HG03575 (cell line): ENCODE measurements around the gene SHROOM4.

ENCODE experiments used
- ATAC-seq: cut with Tn5 transposase; IDR thresholded peaks from one replicate; pipeline ENCODE4 v1.9.1; 2021; ENCODE audit not compliant: unreplicated experiment, insufficient number of reproducible peaks, low FRiP score; ENCODE audit errors: extremely low read depth

Gene SHROOM4

DNA sequence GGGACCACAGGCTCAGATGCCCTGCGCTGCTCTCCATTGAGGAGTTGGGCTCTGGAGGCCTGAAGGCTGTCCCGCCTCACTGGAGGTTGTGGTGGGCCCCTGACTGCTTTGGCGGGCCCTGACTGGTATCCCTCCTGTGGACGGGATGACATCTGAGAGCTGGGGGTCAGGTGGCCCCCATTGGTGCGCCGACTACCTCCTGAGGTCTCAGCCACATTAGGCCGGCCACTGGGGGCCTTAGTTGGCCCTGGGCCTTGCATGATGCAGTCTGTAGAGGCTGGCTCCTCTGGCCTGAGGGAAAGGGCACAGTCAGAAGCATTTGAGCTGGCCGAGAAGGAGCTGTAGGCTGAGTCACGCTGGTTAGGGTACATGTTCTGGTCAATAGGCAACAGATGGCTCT, 178.8 kb downstream of the SHROOM4 start:
- no peak for ATAC-seq

DNA sequence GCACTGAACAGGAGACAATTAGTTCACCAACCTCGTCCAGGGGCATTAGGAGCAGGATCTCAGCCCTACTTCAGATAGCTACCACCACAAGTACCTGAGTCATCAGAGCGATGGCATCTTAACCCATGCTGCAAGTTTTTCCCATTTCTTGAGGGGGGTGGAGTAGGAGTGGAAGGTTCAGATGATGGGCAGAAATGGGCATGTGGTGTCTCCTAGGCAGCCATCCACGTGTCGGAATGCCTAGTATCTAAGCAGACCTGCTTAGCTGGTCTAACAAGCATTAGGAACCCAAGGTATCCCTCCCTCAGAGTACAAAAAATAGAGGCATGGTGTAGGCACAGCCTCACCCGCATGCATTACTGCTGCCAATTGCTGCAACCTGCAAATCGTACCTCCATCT, 184.2 kb downstream of the SHROOM4 start:
- no peak for ATAC-seq

DNA sequence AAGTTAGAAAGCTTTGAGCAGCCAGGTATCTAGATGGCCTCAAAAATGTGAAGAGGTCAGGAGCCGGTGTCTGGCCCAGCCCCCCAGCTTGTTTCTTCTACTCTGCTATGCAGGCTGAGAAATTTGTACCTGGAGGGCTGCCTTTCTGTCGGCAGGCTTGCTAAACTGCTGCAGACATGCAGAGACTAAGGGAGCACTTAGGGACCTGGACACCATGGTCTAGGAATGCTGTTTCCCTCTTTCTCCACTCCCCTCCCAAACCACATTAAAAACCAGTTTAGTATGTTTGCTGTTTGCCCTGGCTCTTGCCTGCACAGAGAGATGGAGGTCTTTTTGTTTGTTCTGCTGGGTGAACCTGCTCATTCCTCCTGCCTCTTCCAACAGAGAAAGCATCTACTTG, 186.3 kb downstream of the SHROOM4 start:
- no peak for ATAC-seq

DNA sequence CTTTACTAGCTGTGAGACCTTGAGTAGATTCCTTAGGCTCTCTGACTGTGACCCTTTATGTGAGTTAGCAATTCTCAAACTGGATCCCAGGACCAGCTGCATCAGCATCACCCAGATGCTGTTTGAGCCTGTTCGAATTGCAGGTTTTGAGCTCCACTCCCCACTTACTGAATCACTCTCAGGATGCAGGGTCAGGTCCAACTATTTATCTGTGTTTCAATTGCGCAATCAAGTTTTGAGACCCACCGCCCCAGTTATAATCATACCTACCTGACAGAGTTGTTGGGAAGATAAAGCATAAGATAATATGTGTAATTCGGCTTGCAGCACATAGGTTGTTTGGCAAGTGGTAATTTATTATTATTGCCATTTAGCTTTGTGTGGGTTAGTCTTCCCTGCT, 187.6 kb downstream of the SHROOM4 start:
- ATAC-seq: no peak

DNA sequence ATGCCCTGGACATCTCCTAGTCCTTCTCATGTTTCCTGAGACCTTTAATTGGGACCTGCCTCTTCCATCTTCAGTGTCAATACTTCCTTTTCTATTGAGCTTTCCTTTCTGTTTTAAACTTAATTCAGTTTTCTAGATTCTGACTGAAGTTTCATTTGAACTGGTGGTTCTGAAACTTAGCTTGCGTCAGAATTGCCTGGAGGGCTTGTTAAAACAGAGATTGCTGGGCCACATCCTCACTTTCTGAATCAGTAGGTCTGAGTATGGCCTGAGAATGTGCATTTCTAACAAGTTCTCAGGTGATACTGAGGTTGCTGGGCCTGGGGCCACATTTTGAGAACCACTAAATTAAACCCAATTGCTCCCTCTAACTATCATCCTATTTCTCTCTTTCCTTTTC, 191.2 kb downstream of the SHROOM4 start:
- no peak for ATAC-seq

DNA sequence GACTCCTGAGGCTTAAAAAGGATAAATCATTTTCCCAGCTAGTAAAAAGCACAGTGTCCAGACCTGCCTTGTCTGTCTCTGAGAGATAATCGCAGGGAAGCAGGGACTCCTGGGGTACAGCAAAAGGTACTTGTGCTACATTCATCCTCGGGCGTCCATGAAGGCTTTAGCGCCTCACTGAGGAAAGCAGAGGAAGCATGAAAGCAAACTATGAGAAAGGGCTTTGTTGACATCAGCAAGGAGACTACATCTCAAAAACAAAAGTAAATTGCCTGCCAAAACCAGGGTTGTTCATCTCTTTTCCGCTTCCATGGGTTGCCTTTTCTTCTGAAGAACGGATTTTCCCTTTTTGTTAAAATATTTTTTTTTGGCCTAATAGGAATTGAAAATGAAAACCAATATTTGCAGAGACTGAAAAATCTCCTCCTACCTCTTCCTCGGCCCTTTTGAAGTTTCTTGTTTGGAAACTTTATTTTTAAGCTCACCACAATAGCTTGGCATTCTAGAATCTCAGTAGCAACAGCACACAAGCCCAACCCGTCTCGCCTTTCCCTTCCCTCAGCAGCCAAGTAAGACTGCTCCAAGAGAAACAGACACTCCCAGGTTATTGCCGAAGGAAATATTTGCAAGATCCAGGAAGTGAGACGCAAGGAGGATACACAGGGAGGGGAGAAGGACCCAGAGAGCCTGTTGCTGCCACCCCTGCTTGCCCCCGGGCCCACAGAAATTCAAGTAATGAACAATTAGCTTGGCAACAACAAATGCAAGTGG, 195.0 kb downstream of the SHROOM4 start:
- ATAC-seq: no peak

DNA sequence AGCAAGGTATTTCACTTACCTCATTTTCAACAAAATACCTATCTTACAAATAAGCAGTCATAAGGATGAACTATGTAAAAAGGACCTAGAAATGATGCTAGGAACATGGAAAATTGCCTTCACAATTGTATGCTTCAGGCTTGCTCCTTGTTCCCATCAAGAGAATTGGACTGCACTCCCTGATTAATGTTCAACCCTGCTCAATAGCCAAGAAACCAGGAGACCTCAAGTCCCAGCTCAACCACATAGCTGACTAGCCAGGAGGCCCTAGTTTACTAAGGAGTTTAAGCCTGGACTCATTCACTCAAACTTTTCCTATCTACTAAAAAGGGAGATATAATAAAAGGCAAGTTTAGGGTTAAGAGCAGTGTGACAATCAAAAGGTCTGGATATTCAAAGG, 196.8 kb downstream of the SHROOM4 start:
- no peak for ATAC-seq

DNA sequence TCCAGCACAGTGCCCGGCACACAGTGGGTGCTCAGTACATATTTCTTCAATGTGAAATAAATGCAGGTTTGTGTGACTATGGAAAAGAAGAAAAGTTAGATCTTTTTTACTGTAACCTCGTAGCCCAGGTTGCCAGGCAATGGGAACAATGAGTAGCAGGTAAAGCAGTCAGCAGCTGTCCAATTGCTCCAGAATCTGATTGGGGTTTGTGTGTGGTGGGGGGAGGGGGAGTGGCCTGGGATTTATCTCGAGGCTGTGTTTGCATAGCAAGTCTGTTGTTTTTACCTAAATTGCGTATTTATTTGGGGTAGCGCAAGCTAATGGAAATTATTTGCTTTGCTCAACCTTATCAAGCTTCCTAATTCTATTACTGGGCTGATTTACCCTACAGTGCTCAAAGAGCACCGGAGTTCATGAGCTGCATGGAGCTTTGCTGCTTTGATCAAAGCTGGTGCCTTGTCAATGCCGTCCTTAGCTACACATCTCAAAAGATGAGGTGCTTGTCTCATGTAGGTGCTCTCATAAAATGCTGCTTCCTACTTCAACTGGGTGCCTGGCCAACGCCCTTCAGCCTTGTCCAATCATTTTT, 198.3 kb downstream of the SHROOM4 start:
- ATAC-seq: no peak

DNA sequence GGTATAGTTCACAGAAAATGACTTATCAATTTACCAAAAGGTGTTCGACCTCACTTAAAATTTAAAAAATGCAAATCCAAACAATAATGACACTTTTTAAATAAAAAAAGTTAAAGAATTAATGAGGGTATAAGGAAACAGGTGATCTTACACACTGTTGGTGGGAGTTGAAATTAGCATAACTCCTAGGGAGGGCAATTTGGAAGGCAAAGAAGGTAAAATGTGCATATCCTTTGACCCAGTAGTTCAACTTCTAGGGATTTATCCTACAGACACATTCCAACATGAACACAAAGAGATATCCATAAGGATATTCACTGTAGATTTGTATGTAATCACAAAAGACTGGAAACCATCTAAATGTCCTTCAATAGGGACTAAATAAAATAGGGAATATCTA, 199.5 kb downstream of the SHROOM4 start:
- ATAC-seq: no peak

DNA sequence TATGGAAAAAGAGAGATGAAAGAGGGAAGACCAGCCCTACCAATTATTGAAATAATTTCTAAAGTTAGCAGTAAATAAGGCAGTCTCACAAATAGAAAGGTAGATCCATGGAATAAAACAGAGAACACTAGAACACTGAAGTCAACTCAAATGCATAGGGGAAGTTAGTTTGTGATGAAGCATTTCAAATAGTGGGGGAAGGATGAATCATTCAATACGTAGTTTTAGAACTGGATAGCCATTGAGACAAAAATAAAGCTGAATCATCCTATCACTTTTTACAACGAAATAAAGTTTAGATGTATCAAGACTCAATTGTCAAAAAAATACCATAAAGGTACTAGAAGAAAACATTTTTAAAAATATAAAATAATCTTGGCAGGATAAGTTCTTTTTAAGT, 200.1 kb downstream of the SHROOM4 start:
- no peak for ATAC-seq

DNA sequence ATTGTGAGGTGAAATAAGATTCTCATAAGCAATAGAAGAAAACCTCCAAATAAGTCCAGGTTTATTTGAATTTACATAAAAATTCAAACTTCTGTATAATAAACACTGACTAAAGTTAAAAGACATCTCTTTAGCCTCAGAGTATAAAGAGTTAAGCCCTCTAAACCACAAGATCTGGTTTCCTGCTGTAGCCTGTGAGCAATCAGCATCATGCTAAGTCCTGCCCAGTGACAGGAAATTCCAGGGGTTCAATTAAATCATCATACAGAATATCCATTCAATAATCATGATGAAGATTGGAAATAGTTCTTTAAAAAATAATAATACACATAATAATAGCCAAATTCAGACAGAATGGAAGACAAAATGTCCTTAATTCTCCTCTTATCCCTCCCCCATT, 204.2 kb downstream of the SHROOM4 start:
- no peak for ATAC-seq

DNA sequence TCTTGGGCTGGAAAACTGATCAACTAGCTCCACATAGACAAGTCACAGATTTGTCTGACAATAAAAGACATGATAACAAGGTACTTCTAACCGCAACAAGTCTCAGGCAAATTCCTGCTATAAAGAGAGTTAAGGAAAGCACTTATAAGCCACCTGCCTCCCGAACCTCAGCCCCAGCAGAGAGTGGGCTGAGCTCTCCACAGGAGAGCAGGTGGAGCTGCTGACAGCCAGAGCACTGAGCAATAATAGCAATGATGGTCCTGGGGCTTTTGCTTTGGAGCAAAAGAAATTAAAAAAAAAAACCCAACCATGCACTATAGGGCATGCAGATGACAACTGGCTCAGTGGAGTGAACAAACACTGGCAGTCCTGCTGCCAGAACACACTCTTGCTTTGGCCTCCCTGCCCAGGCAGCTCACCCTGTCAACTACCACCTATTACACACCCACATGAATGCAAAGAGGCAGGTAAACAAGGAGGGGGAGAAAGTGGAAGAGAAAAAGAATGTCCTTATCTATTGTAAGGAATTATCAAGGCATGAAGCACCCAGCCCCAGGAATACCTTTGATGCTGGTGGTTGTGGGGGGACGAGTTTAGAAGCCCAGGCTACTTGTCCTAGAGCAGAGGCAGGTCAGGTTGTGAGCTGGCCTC, 207.6 kb downstream of the SHROOM4 start:
- ATAC-seq: no peak

DNA sequence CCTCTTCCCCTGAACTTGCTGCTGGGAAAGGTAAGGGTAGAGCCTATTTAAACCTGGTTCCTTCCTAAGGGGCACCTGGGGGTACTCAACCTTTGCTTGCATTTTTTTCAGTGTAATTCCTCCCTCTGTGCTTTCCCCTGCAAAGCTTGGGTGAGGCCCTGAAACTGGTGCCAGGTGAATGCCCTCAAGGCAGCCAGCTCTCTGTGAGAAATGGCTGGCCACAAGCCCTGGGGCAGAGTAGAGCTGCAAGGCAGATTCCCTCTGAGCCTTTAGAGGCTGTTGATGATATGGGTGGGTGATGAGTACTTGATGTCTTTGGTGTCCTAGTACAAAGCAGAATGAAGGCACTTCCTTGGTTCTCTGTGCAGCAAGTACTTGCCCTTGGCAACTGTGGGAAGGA, 217.9 kb downstream of the SHROOM4 start:
- ATAC-seq: no peak

DNA sequence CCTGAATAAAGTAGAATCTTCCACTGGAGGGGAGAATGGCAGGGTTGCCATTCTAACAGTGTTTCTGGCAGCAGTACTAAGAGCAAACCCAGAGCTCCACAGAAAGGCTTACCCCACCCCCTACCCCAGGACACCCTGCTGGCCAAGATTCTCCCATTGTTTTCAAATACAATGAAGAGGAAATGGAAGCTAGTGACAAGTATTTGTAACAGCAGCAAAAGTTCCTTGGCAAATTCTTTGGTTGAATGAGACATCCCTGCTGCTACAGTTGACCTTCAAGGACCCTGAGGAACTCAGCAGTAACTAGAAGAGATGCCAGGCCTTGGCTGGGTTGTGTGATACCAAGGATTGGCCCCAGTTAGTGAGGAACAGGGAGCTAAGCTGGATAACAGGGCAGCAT, 219.2 kb downstream of the SHROOM4 start:
- ATAC-seq: no peak

DNA sequence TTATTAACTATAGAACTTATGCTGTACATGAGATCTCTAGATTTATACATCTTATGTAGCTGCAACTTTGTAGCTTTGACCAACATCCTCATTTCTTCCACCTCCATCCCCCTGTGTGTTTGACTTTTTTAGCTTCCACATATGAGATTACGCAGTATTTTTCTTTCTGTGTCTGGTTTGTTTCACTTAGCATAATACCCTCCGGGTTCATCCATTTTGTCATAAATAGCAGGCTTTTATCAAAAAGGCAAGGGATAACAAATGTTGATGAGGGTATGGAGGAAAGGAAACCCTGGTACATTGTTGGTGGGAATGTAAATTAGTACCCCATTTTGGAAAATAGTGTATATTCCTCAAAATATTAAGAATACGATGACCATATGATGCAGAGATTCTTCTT, 227.0 kb downstream of the SHROOM4 start:
- no peak for ATAC-seq

DNA sequence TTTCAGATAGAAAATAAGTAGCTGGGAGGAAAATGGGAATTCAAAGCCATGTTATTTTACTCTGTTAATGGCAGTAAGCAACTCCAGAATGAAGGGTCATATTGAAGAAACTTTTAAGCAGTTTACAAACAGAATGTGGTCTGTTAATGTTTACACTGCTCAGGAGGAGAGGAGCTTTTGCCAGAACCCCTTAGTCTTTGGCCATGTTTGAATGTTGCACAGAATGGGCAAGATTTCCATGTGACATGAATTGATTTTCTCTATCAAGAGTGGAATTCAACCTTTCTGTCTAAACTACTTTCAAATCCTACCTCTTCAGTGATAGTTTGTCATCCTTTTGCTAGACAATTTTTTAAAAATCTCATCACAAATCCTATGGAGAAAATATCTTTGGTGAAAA, 227.6 kb downstream of the SHROOM4 start:
- ATAC-seq: no peak

DNA sequence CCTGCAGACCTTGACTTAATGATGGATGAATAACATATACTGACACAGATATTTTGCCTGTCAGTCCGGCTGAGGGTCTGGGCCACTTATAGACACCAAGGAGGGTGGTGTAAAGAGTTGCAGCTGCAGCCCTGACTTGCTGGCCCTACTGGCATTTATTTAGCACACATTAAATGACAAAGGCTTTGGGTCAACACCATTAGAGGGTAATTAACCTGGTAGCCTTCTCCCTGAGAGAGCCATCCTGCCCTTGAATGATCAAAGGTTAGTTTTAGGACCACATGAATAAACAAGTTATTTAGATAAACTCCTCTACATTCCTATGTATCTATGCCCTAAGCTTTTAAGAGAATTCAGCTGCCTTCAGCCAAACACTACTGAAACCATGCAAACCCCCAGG, 232.6 kb downstream of the SHROOM4 start:
- ATAC-seq: no peak

DNA sequence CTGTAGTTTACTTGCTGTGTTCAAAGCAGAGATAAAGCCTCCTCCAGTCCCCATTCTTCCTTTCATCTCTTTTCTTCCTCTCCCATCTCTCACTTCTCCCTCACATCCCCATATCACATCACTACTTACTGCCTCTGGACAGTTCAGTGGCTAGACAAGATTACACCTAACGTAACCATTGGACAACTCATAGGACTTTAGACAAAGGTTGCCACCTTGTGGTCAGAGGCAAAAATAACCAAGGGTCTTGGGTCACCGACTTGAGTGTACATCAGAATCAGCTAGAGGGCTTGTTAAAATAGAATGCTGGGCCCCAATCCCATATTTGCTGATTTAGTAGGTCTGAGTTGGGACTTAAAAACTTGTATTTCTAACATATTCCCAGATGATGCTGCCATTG, 234.0 kb downstream of the SHROOM4 start:
- no peak for ATAC-seq

DNA sequence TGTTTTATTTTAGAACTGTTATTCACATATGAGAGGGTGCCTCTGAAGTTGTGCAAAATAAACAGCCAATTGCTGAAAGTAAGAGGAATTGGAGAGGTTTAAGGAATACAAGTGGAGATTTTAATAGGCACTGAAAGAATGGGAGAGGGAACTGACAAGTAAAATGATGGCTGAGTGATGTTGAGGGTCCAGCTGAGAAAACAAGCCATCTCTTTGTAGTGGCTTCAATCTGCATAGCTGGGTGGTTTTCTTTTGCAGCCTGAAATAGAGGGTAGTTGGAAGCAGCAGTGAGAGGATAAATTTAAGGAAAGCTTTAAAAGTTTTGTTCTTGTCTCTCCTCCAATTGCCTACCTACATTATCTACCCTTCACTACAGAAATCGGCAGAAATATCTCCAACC, 236.7 kb downstream of the SHROOM4 start:
- no peak for ATAC-seq

DNA sequence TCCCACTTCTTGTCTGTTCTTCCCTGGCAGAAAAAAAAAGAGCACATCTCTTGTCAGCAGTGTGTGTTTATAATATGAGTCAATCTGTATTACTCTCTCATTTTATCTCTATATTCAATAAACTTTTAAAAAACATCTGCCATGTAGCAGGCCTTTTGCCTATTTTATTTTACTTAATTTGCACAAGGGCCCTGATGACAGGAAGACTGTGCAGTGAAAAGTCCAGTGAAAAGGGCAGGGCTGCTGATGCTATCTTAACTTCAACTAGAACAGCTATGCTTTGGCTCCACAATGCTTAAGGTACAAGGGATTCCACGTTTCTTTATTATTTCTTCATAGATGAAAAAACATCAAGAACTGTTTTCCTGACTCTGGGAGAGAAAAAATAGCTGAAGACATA, 246.4 kb downstream of the SHROOM4 start:
- no peak for ATAC-seq
